NCI-H146 (cell line): Measurements from ENCODE around the gene TRDMT1.

ENCODE experiments used
- DNase-seq: peaks from one replicate; lab custom pipeline; 2025; lab: John Stamatoyannopoulos, UW

The TRDMT1 gene

DNA sequence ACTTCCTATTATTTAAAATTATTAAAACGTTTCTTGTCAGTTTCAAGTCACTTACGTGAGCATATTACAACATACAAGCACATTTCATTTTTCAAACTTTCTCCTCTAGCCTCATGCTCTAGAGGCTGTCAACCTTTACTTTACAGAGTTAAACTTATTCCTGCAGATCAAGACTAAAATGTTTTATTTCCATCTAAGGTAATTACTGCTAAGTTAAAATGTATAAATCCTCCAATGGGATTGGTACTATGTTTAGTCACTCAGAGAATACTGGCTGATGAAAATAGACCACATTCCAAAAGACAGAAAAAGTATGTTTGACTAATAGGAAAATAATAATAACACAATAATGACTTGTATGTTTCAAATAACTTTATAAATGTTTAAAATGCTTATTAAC, 8.4 kb upstream of the TRDMT1 start:
- no peak for DNase-seq

DNA sequence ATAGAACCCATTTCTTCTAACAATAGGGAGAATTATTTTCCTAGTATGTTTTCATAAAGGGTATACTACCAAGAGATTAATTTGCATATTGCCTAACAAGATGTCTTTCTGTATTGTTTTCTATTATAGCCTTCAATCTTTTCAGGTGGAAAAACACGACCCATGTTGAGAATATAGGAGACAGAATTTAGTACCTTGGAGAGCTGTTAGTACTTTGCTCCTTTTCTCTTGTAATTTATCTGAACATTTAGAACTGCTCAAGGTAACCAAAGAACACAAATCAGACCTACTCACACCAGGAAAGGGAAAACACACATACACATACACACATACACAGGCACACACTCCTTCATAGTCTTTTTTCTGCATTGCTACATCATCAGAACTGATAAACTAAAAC, 7.8 kb upstream of the TRDMT1 start:
- no peak for DNase-seq

DNA sequence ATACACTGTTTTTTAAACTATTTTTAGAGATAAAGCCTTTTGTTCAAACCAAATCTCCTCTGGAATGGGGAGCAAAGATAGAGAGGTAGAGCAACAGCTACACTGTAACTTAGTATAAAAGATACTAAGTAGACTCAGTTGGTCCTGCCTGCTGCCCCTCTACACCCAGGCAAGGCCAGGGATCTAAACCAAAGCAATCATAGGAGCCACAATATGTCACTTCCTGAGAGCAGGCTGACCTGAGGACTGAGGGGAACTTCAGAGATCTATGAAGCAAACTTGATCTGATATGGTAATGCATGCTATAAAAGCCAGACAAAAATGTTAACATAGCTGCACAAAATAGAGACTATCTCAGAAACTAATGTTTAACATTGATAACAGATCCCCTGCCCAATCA, 7.0 kb upstream of the TRDMT1 start:
- DNase-seq: no peak

DNA sequence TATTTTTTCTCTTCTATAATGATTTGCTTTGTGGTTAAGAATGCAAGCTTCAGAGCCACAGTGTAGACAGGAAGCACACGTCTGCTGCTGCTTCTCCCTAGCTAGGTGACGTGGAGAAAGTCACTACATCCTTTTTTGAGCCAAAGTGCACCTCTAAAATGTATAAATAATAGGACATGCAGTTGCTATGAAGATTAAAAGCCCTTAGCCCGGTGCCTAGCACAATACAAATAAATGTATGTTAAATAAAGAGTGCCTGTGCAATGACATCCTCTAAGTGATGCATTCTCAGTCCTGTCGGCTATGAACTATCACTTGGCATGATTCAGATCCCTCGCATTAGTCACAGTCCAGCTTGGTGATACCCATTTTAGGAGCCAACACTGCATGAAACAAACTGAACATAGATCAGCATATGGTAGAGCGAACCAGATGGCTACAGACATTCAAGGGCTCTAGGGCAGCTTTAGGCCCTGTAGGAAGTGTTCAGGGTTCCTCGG, 4.8 kb upstream of the TRDMT1 start:
- no peak for DNase-seq

DNA sequence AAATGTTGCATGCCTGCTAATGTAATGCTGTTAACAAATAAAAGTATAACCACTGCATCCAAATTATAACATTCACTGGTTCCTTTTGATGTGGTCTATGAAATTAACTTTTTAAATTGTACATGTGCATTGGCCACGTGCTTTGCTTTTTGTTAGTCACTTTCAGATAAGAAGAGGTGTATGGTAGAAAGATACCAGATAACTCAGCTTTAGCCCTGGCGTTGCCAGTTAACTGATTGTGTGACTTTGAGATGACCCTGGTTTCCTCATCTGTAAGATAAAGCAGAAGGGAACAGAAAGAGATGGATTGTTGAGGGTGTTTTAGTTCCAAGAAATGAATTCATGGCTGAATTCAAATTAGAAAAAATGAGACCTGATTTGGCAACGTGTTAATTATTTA, 1.9 kb upstream of the TRDMT1 start:
- DNase-seq: no peak

DNA sequence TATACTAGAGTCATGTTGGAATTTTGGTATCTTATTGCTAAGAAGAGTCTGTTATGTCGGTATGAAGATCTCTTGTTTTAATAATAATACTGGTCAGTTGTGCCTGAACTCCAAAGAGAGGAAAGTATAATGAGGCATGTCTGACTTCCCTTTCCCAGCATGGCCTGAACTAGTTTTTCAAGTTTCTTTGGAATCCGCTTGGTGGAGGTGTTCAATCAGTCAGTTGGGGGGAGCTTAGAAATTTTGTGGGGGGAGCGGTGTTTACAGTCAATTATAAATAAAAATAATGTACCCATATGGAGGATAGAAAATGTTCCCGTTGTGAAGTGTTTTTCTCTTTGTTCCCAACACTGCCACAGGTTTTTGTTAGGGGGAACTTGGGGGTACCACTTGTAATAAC, 1.5 kb upstream of the TRDMT1 start:
- DNase-seq: no peak

DNA sequence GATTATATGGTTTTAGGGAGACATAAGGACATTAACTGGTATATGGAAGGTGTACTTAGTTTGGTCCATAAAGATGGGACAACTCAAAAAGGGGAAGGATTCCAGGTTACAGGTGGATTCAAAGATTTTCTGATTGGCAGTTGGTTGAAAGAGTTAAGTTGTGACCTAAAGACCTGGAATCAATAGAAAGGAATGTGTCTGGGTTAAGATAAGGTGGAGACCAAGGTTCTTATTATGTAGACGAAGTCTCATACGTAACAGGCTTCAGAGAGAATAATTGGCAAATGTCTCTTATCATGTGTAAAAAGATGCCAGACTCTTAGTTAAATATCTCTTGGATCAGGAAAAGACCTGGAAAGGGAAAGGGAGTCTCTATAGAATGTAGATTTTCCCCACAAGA, 1.0 kb upstream of the TRDMT1 start:
- no peak for DNase-seq

DNA sequence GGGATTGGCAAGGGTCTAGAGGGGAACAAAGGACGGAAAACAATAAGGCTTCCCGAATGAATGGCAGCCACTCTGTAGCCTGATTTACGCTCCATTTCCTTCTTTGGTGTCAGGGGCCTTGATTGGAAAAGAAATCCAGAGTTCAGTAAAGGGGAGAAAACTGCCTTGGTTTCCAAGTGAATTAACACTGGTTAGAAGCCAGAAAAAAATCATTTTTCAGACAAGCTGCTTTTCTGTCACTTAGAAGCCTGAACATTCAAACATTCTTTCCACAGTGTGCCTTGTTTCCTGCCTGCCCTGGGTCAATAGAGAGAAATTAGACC, 283 bp upstream of the TRDMT1 start:
- DNase-seq: no peak

DNA sequence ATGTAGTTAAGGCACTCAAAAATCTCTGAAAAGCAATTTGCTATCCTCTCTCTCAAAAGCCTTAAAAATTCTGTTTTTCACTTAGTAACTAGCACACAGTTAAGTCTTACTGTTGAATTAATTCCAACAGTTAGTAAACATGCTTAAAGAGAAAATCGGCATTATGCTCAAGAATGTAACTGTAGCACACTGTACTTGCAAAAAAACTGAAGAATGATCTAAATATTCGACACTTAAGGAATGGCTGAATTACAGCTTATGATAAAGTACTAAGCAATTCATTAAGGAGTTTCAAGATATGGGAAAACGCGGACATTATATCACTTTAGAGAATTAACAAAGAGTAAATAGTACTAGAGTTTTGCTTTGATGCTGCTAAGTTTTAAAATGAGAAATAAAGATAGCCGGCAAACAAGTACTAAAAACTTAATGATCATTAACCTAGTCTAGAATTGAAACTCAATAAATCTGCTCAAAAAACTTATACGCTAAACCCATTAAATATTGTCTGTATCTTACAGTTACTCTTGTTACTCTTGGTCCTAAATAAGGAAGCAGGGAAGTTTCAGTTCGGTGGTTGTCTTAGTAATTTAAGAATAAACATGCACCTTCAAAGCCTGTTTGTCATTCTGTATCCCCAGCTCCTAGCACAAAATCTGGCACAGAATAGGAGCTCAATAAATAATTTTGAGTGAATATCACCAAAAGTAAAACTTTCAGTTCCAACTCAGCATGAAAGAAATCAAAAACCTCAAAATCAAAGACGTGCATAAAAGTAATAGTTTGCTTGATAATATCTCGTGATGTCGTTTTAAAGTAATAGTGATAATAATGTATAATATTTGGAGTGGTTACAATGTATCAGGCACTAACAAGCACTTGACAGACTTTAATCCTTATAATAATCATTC, 1.2 kb downstream of the TRDMT1 start:
- DNase-seq: no peak

DNA sequence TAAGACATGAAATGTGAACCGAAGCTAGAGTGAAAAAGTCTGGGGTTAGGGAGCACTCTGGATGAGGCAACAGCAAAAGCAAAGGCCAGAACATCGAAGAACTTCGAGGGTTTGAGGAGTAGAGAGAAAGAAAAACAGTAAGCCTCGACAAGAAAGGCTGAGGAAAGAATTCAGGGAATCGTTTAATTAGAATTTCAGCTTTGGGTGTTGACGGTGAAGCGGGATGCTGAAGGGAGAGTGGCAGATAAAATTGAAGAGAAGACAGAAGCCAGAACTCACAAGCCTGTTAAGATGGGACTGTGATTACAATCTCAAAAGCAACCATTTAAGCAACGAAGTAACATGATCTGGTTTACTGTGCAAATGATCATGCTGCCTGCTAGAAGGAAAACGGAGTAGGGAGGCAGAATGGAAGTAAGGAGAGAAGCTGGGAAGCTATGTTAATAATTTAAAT, 2.1 kb downstream of the TRDMT1 start:
- DNase-seq: no peak

DNA sequence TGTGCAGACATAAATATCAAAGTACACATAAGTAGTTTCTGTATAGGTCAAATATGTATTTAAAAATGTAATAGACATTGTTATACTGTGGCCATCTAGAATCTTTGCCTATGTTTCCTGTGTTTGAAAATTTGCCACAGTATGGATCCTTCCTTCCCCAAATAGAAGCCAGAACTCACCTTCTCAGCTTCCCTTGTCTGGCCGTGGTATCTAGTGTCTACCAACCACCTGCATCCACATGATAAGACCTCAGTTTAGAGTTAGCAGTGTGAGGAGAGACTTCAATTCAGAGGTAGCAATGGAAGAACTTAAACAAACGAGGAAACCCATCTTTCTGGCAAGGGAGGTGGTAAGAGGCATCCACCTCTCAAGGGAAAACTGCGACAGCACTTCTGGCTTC, 4.9 kb downstream of the TRDMT1 start:
- no peak for DNase-seq

DNA sequence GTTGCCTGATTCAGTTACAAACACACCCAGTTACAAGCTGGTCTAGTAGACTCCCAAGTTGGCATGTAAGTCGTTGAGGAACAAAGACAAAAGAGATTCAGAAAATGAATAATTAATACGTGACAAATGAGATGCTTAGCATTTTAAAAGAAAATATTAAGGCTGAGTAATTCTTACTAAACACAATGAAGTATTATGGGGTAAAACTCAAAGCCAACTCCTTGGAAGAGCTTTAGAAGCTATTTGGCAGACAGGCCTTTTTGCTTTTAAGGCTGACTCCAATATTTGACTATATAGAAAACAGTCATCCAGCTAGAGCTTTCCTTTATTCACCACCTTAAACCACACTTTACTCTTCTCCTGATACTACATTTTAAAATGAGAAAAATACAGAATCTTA, 5.4 kb downstream of the TRDMT1 start:
- DNase-seq: no peak

DNA sequence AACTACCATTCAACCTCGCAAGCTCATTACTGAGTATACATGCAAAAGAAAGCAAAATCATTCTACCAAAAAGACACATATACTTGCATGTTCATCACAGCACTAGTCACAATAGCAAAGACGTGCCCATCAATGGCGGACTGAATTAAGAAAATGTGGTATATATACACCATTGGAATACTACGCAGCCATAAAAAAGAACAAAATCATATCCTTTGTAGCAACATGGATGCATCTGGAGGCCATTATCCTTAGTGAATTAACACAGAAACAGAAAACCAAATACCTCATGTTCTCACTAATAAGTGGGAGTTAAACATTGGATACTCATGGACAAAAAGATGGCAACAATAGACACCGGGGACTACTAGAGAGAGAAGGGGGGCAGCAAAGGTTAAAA, 6.4 kb downstream of the TRDMT1 start:
- no peak for DNase-seq

DNA sequence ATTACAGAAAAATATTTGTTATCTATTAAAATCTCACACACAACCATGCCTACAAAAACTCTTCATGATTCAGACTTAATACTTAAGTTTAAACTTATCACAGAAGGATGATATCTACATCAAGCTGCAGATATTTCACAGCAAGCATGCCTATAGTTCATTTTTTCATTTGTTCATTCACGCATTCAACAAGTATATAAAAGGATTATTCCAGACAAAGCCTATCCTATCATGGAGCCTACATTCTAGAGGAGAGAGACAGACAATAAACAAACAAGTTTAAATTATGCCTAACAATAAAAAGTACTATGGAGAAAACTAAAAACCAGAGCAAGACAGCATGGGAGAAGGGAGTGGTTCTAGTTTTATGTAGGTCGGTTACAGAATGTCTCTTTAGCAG, 10.9 kb downstream of the TRDMT1 start:
- DNase-seq: no peak

DNA sequence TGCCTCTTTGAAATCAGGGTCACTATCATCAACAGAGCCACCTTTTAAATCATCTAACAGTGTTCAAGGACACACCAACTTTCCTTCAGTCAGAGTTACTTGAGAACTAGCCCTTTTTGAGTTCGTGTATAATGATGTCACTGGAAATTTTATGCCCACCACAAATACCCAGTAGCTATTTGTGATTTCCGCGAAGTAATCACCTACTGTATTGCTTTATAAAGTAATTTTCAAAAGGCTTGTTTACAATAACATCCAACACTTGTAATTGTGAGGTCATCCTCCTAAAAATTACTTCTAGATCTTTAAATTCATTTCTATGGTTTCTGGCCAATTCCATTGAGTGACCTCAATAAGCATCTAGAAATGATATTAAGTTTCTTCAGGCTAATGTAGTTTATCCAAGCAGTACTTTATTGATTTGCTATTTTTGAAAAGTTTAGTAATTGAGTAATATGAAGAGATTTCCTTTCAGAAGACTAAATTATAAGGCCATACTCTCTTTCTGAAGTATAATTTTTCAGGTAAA, 12.8 kb downstream of the TRDMT1 start:
- DNase-seq: no peak

DNA sequence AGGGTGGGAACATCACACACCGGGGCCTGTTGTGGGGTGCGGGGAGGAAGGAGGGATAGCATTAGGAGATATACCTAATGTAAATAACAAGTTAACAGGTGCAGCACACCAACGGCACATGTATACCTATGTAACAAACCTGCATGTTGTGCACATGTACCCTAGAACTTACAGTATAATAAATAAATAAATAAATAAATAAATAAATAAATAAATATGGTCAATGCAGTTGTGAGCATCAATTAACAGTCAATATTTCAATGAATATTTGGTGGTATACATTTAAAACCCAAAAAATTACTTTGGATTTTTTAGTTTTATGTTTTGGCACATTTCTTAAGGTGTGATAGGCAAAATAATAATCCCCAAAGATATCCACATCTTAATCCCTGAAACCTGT, 15.6 kb downstream of the TRDMT1 start:
- no peak for DNase-seq

DNA sequence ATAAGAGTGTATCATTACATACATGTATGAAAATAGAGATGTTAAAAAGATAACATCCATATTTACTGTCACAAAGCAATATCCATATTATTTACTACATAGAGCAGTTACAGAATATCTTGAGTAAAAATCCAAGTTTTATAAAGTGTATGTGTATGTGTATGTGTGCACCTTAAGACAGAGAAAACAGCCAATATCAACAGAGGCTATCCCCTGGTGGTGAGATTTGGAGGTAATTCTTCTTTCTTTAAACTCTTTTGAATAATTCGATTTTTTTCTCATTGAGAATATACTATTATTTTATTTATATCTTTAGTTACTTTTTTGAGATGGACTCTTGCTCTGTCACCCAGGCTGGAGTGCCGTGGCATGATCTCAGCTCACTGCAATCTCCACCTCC, 18.4 kb downstream of the TRDMT1 start:
- no peak for DNase-seq

DNA sequence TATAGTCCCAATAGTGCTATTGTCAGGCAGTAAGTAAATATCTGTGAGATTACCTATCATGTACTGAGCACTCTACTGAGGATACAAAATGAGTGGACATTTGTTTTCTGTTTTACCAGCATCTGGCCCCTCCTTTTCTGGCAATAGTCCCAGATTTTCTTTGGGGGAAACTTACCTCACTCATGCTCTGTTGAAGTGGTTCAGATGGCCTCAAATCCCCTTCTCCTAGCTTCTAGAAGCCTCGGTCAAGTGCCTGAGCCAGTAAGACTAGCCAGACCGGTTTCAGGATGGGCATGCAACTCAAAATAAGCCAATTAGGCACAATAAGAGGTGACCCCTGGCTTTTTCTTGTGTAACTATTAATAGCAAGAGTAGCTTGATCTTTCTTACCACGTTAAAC, 19.7 kb downstream of the TRDMT1 start:
- DNase-seq: no peak

DNA sequence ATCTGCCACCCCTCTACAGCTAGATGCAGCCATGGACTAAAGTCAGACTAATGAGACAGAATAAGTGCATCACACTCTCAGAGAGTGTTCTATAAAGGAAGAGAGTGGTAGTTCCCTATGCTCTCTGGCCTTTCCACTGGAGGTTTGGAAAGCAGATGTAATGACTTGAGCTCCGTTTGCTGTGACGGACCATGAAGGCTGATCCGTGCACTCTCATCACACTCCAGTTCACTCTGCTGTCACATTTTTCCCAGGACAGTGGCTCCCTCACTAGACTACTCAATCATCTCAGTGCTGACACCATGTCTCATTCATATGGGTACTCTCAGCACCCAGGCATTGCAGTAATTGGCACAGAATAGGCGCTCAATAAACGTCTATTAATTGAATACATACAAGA, 20.4 kb downstream of the TRDMT1 start:
- no peak for DNase-seq

DNA sequence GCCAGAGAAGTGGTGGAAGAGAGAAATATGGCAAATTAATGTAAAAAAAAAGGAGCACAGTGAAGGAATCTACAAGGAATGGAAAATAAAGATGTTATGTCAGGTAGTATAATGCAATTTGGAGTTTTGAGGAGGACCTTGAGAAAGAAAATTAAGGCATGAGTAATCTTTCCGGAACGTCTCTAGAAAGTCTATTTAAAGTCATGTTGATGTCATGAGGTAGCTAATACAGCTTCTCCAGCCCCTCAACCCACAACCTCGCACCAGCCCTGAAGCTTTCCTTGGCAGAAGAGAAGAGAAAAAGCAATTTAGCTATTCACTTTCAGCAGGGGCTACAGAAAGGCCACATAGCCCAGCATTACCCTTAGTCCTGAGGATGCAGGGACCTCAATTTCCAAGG, 22.5 kb downstream of the TRDMT1 start:
- DNase-seq: no peak

DNA sequence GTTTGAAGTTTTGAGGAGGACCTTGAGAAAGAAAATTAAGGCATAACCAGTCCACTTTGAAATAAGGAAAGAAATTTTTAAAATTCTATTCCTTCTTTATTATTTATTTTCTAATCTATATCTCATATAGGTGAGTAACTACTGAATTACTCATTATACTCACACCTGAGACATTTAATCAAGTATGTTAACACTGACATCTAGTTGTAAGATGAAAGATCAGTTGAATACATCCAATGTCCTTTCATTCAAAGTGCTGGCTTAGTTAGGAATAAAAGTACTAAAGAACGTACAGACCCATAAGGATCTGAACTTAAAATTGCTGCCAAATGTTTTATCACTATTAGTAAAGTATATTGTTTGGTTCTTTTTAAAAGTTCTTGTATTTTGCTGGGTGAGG, 23.5 kb downstream of the TRDMT1 start:
- no peak for DNase-seq

DNA sequence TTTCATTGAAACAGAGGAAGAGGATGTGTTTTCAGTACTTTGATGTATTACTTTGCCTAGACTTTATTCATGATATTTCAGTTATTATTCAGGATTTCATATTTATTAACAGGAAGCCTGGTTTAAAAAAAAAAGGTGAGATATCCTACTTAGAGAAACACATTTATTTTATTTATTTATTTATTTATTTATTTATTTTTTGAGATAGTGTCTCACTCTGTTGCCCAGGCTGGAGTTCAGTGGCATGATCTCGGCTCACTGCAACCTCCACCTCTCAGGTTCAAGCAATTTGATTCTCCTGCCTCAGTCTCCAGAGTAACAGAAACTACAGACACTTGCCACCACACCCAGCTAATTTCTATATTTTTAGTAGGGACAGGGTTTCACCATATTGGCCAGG, 24.5 kb downstream of the TRDMT1 start:
- no peak for DNase-seq

DNA sequence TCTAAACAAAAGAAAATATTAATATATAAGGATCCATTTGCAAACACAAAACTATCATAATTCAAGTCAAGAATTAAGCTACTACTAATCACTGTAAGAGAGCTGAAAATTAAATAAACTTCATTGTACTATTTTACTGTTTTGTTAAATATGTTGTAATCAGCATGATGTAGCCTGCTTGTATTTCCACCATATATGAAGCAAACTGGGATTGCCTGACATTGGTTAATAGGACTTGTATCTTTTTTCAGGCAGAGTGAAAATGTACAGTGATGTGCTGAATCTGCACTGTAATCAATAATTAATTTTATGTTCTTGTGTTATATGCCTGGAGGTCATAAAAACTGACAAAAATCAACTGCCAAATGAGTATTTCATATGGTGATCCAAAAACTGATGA, 25.4 kb downstream of the TRDMT1 start:
- DNase-seq: no peak

DNA sequence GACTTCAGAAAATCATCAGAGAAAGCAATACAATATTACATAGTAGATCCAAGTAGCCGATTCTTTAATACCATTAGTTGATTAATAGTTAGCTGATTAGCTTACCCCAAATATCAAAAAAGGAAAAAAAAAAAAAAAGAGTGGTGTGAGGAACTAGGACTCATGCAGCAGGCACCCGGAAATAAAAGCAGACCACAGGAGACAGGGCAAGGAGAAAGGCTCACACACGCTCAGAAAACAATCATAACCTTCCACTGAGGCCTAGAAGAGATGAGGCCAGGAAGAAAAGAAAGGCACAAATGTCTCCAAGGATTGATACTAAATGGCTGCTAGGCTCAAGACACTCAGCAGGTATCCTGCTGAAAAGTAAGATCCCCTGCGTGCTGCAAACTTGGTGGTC, 25.9 kb downstream of the TRDMT1 start:
- DNase-seq: no peak
